ENCODE results near the gene RHOJ.
A peak's percentile ranks its signal among the peaks of the same experiment; 100 is the strongest.
"Not testable (repeated sequence)": the region's sequence is repeated elsewhere in the genome, so short reads cannot be mapped to it uniquely, and the experiment has no call there.

Gene RHOJ

DNA sequence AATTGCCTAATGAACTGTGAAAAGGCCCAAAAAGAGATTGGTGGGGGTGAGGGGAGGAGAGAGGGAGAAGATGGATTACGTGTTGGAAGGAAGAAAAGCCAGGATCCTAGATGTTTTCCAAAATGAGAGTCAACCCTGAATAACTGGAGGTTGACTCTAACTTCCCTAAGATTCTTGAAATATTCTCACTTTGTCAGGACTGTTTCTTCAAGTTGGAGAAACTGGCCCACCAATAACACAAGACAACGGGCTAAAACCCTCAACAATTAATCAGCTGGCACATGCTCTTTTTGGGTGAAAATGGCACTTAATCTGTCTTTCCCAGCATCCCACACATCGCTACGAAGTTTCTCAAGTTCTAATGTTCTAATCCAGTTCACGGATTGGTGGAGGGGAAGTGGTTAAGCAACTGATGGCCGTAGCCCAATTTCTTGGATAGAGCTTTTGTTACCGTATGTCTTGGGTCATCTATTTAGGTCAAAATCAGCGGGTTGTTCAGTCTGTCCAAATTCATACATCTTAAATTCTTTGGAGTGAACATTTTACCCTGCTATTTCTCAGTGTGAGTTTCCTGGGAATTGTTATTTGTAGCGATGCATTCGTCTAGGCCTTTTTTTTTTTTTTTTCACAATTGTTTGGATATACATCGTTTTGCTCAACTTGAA, 65.5 kb downstream of the RHOJ start:
- no peak for DNase-seq

- DNase-seq = no peak
These were observed 68.9 kb downstream of the RHOJ start for GRCh38 chr14:63273129-63273528.

DNA sequence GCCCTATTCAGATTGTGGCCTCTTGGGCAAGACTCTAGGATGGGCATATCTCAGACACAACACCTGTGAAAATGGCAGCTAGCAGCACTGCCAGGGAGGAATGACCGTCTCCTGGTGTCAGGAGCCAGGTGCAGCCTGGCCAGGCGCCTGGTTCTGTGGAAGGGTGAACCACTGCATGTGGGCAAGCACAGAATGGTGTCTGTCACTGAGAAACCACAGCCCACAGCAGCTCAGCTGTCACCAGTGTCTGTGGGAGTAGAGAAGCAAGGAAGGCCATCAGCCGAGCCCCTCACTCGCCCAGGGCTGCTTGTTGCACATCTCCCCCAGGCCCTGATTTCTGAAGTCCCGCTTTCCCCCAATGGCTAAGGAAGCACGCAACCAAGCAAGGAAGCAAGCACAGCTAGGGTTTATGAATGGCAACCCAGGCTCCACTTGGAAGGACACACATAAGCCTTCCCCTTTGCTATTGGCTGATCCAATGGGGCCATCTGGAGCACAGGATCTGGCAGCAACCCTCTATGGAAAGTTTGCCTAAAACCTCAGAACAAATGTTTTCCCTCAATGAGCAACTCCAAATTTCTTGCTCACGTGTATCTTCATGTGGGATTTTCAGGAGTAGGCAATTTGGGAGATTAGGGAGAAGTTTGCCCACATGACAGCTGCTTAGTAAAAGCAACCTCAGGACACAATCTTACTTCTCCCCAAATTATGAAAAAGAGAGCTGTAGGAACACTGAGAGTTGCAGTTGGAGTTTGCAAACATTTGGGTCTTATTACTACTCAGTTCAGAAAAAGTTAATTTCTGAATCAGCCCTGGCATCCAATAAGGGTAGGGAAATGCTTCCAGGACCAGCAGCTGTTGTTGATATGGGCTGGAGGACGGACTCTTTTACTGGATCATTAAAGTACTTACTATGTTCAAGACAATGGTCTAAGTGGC, 69.7 kb downstream of the RHOJ start:
- no peak for DNase-seq

DNA sequence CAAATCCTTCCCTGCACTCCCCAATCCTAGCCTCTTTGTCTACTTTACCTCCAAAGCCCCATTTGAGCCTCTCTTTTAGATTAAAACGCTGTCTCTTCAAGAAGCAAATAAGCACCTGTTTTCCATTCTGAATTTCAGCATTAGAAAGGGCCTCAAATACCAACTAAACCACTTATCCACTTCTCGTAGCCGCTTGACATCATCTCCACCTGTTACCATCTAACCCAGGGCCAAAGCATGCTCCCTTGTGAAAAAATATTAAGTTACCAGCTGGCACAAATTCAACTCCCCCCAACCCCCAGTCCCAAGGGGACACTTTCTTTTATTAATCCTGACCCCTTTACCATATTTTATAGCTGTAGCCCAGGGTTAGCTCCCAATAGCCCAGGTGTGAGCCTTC, 71.4 kb downstream of the RHOJ start:
- DNase-seq = no peak

DNA sequence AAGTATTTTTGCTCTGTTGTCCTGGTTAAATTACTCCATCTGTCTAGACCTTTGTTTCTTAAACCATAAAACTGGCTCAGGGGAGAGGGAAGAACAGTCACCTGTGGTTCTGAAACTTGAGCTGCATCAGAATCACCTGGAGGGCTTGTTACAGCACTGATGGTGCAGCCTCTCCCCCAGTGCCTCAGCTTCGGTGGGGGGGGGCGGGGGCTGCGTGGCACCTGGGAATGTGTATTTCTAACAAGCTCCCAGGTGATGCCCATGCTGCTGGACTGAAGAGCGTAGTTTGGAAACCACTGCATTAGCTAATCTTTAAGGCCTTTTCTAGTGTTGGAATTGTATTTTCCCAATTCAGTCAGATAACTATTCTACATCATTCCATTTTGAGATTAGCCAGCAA, 71.8 kb downstream of the RHOJ start:
- DNase-seq = no peak

DNA sequence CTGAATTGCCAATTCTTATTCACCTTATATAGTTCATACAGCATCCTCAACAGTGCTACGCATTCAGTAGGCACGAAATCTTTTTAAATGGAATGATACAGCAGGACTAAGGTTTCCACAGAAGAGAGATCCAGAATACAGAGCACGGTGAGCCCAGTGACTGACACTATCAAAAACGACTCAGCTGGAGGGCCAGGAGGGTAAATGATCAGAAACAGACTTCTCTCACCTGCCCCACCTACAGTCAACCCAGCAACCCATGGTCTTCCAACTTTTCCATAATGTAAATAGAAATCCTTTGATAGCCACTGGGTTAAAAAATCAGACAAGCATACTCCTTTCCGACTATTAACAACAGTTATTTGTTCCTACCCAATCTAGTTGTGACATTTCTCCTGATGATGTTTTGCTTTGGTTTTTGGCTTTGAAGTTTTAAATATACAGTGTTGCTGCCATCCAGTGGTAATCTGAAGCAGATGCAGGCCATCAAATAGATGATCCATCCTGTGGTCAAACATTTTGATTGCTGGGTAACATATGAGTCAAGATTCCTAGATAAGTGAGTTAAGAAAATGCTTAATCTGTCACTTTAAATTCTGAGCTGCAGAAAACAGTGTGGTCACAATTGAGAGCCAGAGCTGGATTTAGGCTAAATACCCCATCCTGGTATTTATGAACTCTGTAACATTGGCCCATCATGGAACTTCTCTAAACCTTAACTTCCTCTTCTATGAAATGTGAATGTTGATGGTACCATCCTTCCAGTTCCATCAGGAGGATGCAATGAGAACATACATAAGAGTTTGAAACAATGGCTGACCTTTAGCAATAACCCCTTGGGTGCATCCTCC, 72.5 kb downstream of the RHOJ start:
- DNase-seq = peak; percentile 21

DNA sequence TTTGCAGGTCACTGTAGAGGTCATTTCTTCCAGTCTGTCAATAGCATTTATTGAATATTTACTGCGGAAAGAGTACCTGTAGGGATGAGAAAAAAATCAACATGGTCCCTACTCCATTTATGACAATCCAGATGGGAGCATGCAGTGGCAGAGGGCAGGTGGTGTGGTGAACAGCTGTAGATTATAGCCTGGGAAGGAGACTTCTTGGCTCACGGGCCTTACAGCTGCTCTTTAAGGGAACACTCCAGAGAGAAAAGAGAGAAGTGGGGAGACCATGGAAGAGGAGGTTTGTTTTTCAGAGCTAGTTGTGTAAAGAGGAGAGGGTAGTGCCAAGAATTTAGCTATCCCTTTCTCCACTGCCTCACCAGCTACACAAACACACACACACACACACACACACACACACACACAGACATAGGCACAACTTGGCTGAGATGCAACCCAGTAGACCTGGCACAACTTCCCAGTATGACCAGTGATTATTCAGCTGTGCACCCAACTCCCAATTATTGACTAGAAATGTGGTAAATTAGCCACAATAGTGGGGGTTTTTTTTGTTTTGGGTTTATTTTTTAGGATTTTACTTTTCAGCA, 73.4 kb downstream of the RHOJ start:
- no peak for DNase-seq

DNA sequence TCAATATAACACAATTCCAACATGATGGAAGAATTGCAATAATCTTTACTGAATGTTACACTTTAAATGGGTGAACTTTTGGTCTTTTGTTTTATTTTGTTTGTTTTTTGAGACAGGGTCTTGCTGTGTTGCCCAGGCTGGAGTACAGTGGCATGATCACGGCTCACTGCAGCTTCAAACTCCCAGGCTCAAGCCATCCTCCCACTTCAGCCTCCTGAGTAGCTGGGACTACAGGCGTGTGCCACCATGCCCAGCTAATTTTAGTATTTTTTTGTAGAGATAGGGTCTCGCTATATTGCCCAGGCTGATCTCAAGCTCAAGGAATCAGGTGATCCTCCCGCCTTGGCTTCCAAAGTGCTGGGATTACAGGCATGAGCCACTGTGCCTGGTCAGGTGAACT, 75.7 kb downstream of the RHOJ start:
- not testable (repeated sequence) for DNase-seq

DNA sequence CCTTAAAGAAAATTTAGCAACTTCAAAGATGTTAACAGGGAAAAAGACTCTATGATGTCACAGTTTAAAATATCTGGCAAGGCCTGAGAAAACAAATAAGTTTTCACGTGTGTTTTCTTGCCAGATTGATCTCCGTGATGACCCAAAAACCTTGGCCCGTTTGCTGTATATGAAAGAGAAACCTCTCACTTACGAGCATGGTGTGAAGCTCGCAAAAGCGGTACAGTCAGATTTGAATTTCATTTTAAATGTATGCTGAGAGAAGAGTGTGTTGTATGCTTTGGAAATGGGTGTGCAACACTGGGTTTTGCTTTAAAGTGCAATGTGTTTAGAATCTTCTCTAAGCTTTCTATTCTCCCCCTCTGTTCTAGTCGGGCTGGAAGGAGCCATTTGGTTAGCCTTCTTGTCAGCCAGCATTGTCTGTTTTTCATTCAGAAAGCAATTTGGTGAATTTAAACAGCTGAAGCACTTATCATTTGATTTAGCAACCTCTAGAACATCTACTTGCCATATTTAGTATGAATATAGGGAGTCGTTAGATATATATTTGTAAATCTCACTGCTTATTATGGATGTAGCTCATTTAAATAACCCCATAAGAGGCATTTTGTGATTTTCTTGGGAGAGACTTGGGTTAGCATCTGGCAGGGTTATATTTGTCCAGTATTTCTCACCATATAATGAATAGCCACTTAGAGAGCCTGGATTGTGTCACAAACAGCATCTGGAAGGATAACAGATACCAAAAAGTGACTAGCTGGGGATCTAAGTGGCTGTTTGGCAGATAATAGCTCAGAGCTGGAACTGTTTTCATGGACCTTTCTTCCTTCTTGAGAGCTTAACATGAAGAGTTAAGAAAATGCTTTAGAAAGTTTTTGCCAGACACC, 79.0 kb downstream of the RHOJ start:
- peak; percentile 5 for DNase-seq

DNA sequence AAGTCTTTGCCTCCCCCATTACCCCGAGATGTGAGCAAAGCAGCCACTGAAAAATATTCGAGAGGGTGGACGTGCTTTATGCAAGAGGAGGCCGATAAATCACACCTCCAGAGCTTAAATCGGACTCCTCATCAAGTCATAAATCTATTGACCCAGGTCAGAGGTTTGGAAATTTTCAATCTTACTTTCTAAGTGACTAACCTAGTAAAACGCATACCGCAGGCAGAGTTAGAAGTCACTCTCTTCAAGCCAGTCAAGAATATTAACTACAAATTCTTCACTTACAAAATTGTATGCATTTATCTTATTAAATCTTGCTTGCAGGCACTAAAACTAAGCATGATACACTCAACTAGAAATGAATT, 79.6 kb downstream of the RHOJ start:
- no peak for DNase-seq

GRCh38 chr14:63286071-63286470, 81.8 kb downstream of the RHOJ start:
- no peak for DNase-seq

DNA sequence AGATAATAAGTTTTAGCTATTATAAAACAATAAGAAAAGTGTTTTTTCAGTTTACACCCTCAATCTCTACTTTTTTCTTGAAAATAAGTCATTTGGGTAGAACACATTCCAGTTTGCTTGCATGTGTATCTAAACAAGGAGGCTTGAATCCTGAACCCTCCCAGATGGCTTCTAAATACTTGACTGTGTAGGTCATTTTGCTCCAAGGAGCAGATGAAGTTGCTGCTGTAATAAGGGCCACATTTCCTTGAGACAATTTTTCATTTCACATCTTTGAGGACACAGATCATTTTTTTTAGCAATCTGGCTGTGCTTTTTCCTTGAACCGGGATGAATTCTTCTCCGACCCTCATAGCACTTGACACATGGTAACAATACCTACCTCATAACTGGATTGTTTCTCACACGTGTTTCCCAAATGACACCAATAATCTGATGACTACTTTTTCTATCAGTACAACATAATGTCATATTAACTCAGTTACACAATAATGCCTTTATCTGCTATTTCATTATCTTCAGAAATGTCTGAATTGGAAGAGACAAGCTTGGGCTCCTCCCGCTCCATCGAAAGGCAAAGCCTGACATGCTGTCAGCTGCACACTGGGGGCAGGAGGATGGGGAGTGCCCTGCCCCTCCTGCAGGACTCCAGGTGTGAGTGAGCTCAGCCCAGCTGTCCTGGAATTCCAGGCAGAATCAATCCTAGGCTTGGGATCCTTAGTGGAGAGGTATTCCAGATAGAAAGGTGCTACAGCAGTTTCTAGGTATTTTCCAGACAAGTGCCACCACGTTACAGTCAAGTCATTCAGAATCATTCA, 83.6 kb downstream of the RHOJ start:
- DNase-seq = no peak

GRCh38 chr14:63288853-63289252, 84.6 kb downstream of the RHOJ start:
- DNase-seq = no peak

DNA sequence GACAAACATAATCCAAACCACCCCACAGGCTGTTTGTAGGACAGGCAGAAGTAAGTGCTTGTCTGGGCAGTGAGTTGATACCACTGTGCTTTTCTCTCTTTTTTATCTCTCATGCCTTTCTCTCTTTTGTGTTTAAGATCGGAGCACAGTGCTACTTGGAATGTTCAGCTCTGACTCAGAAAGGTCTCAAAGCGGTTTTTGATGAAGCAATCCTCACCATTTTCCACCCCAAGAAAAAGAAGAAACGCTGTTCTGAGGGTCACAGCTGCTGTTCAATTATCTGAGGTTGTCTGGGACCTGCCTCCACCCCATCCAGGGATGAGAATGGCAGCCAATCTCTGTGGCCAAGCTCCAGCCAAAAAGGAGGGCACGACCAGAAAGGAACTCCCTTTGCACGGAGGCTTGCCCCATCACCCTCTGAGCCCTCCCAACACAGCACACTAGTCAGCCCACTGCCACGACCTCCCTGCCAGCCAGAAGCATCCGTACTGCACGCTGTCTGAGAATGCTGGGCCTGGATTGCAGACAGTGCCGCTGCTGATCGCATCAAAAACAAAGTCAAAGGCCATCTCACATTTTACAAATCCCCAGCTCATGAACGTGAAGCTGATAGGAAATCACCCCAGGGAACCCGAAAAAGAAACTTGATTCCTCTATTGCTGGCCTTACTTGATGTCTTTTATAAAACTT, 86.6 kb downstream of the RHOJ start:
- no peak for DNase-seq

GRCh38 chr14:63292805-63293204, 88.6 kb downstream of the RHOJ start:
- DNase-seq = no peak

- no peak for DNase-seq
These were observed 91.0 kb downstream of the RHOJ start for GRCh38 chr14:63295231-63295685.

GRCh38 chr14:63296060-63296563, 91.9 kb downstream of the RHOJ start:
- no peak for DNase-seq

DNA sequence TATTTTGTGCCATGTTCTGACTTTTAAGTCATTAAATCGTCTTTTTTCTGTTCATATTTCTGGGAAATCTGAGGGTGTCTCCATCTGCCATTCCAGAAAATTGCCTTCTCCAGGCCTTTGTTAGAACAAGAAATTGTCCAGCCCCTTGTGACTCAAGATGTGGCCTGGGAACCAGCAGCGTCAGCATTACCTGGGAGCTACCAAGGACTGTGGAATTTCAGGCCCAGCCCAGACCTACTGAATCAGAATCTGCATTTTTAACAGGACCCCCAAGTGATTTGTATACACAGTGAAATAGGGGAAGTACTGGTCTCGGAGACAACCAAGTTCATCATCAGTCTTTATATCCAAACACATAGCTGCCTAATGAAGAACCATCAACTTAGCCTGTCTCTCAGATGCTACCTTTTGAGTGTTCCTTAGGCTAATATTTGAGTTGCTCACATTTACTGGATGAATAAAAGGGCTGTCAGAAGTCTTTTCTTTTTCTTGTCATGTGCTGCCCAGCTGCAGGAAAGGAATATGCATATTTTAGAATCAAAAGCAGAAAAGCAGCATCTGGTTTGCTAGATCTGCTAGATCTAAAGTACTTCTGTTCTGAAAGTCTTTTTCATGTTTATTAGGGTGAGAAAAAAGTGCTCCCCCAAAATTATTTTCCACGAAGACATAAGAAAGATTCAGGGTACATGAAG, 93.3 kb downstream of the RHOJ start:
- no peak for DNase-seq

DNA sequence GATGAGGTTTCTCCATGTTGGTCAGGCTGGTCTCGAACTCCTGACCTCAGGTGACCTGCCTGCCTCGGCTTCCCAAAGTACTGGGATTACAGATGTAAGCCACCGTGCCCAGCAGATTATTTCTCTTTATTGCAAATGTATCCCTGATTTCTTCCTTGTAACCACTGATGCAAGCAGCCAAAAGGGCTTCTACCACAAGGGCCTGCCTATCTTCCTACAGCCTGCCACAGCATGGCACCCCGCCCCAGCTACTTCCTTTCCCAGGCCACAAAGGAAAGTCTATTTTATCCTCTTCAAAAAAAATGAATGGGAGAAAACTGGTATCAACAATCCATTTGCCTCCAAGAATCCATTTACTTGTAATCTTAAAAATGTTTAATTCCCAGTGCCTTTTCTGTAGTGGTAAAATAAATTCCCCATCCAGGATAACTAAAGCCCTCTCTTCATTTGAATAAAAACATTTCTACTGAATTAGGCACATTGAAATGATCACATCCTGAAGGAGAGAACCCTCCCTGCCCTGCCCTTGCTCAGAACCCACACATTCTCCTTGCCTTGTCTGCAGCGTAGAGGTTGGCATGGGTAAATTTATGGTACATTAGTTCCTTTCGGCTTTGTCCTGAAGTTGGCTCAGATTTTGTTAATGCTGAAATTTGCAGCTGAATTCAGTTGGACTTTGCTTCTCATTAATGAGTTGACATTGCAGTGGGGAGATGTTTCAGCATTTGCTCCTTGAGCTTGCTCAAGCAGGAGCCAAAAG, 95.3 kb downstream of the RHOJ start:
- DNase-seq = no peak

All from CD4-positive, alpha-beta T cell treated with Interleukin-12 subunit alpha and Interleukin-12 subunit beta, for 1 hour (primary cell).